Naive B cell (primary cell): Measurements from ENCODE around the gene LAMP1. TPM values are rescaled to one million over a fixed set of nuclear protein-coding genes. Genes with fewer than 3 reads are reported as not detected.
A peak's percentile ranks its signal among the peaks of the same experiment; 100 is the strongest.

Experiments
- ATAC-seq, 2 donors: fragments of 150-1000 bp; cut with Tn5 transposase; 2 replicates each; pipeline ENCODE4 v1.10.0; 2021; ENCODE audit warnings: low read depth in 2 of 2, mild to moderate bottlenecking in 2 of 2, moderate library complexity in 2 of 2
- DNase-seq: peaks from one replicate; pipeline ENCODE4 v3.0.0; 2022
- H3K27ac Mint-ChIP-seq, 6 donors: one replicate each; pipeline ENCODE4 v1.8.0; 2020 to 2022; ENCODE audit warnings: mild to moderate bottlenecking in 6 of 6, mixed read lengths in 6 of 6, moderate library complexity in 5 of 6, inconsistent platforms in 2 of 6
- H3K27me3 Mint-ChIP-seq, 3 donors: one replicate each; pipeline ENCODE4 v1.8.0; 2021 to 2022; ENCODE audit warnings: mixed read lengths in 3 of 3, mild to moderate bottlenecking in 1 of 3
- H3K36me3 Mint-ChIP-seq, 2 donors: one replicate each; pipeline ENCODE4 v1.8.0; 2020 to 2022; ENCODE audit warnings: mixed read lengths in 2 of 2, inconsistent platforms in 1 of 2, mild to moderate bottlenecking in 1 of 2
- H3K4me1 Mint-ChIP-seq, 3 donors: one replicate each; pipeline ENCODE4 v1.8.0; 2020 to 2022; ENCODE audit warnings: mixed read lengths in 3 of 3, inconsistent platforms in 1 of 3, mild to moderate bottlenecking in 1 of 3, moderate library complexity in 1 of 3
- H3K4me3 Mint-ChIP-seq, 8 donors: one replicate each; pipeline ENCODE4 v1.8.0; 2020 to 2022; ENCODE audit warnings: mild to moderate bottlenecking in 8 of 8, mixed read lengths in 8 of 8, moderate library complexity in 8 of 8, inconsistent platforms in 2 of 8
- H3K9me3 Mint-ChIP-seq, 7 donors: one replicate each; pipeline ENCODE4 v1.8.0; 2020 to 2022; ENCODE audit warnings: mixed read lengths in 7 of 7, mild to moderate bottlenecking in 5 of 7, inconsistent platforms in 2 of 7, moderate library complexity in 1 of 7
- polyA plus RNA-seq, 6 donors: library from polyadenylated mRNA; unstranded; fragments of 300-500 nt; fragmentation: Illumina TruSeq; gene quantifications; one replicate each; pipeline ENCODE4 v1.2.3, GENCODE V29; 2021; ENCODE audit warnings: low read depth in 6 of 6

The LAMP1 gene
- polyA plus RNA-seq, 6 donors from 2014 or later = 18.5 to 24.3 (median 19.9) TPM

DNA sequence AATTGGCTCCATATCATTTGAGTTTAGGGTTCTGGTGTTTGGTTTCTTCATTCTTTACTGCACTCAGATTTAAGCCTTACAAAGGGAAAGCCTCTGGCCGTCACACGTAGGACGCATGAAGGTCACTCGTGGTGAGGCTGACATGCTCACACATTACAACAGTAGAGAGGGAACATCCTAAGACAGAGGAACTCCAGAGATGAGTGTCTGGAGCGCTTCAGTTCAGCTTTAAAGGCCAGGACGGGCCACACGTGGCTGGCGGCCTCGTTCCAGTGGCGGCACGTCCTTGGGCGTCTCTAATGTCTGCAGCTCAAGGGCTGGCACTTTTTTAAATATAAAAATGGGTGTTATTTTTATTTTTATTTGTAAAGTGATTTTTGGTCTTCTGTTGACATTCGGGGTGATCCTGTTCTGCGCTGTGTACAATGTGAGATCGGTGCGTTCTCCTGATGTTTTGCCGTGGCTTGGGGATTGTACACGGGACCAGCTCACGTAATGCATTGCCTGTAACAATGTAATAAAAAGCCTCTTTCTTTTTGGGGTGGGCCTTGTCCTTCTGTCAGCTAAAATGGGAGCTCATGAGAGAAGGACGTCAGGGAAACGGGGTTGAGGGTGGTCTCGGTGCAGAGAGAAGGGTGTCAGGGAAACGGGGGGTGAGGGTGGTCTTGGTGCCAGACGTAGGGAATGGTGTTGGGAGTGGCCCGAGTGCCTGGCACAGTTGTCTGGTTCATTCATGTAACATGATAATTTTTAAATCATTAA, 26.0 kb downstream of the LAMP1 start:
- ATAC-seq (no peak), DNase-seq (no peak)
- Mint-ChIP-seq H3K27me3 (no peaks in the 10 kb centered on the region), H3K27ac (peak overlapping the region in 3 of 6 donors; percentile 7 to 41 (median 17)), H3K36me3 (peaks cover 31 to 34% of the 10 kb centered on the region in 2 donors), H3K4me3 (peak overlapping the region in 1 of 8 donors; percentile 6), H3K9me3 (peaks cover 0 to 3% (median 0%) of the 10 kb centered on the region in 7 donors), H3K4me1 (peaks cover 0 to 2% (median 0%) of the 10 kb centered on the region in 3 donors)

DNA sequence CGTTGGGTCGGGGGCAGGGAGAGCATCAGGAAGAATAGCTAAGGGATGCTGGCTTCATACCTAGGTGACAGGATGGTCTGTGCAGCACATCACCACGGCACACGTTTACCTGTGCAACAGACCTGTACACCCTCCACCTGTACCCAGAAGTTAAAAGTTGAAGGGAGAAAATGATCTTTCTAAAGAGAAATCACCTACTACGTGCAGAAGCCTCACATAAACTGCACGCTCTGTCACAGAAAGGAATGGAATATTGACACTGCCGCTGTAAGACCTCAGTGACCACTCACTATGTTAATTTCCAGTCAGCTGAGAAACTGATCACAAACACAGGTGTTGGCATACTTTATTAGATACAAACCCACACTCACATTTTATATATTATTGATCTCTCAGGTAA, 26.8 kb downstream of the LAMP1 start:
- Mint-ChIP-seq H3K9me3 (peaks cover 0 to 3% (median 0%) of the 10 kb centered on the region in 7 donors), H3K27ac (no peak overlapping the region), H3K36me3 (peaks cover 29 to 31% of the 10 kb centered on the region in 2 donors), H3K4me1 (peaks cover 0 to 3% (median 0%) of the 10 kb centered on the region in 3 donors), H3K27me3 (no peaks in the 10 kb centered on the region), H3K4me3 (no peak overlapping the region)
- no peak for DNase-seq
- ATAC-seq = no peak

DNA sequence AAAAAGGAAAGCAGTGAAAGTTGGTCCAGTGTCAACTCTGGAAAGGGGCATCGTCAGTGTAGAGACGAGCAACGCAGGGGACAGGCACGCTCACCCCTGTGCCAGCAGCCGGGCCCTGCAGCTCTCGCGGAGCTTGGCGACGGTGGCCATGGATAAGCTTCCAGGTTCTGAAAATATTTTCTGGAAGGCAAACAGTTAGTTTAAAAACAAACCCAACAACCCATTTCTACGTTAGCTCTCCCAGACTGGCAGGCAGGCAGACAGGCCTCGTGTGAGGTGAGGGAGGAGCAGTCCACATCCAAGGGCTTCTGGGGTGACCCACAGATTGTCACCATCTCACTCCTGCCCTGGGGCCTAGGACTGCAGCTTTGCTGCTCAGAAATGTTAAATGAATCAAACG, 27.4 kb downstream of the LAMP1 start:
- DNase-seq (no peak), ATAC-seq (peak in 1 of 2 donors; percentile 15)
- H3K27ac Mint-ChIP-seq = peak overlapping the region in 1 of 6 donors; percentile 72
- no peak overlapping the region for H3K4me3 Mint-ChIP-seq
- peaks cover 0 to 5% (median 0%) of the 10 kb centered on the region in 3 donors for H3K4me1 Mint-ChIP-seq
- peaks cover 0 to 3% (median 0%) of the 10 kb centered on the region in 7 donors for H3K9me3 Mint-ChIP-seq
- H3K36me3 Mint-ChIP-seq = peaks cover 29 to 31% of the 10 kb centered on the region in 2 donors
- no peaks in the 10 kb centered on the region for H3K27me3 Mint-ChIP-seq

DNA sequence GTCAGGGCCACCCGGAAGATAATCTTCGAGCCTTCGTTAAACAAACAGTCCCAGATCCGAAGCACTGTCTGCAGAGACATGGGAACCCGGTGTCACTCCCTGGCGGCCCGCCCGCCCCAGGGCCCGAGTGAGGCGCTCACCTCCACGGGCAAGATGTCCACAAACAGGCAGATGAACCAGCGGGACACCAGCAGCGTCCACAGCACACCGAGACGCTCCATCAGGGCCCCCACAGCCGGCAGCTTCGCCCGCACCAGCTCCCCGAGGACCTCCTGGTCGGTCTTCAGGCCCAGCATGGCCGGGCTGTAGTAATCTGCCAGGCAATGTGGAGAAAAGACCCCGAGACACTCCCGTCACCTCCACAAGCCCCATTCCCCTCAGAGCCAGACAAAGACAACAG, 28.7 kb downstream of the LAMP1 start:
- Mint-ChIP-seq H3K9me3 (peaks cover 0 to 3% (median 0%) of the 10 kb centered on the region in 7 donors), H3K27me3 (no peaks in the 10 kb centered on the region)
- peak in 1 of 2 donors; percentile 5 for ATAC-seq

DNA sequence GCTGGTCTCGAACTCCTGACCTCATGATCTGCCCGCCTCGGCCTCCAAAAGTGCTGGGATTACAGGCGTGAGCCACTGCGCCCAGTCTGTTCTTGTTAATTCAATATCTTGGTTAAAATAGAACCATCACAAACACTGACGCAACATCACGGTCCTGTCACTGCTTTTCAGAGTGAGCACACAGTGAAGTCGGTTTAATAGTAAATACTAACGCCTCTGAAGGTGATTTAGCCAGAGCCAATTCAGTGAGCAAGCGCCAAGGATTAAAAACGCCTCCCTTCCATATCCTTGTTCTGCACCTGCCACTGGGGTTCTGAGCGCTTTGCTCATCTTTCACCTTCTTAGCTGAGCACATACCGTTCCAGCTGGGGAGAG, 30.3 kb downstream of the LAMP1 start:
- Mint-ChIP-seq H3K36me3 (peaks cover 11 to 18% of the 10 kb centered on the region in 2 donors), H3K4me1 (peaks cover 0 to 5% (median 3%) of the 10 kb centered on the region in 3 donors), H3K4me3 (no peak overlapping the region), H3K27me3 (no peaks in the 10 kb centered on the region), H3K27ac (peak overlapping the region in 2 of 6 donors; percentile 36 to 70), H3K9me3 (peaks cover 0 to 3% (median 0%) of the 10 kb centered on the region in 7 donors)
- DNase-seq (no peak), ATAC-seq (no peak)

More for the DNA sequence above, 28.7 kb downstream of the LAMP1 start:
- Mint-ChIP-seq H3K4me1 (peaks cover 0 to 5% (median 0%) of the 10 kb centered on the region in 3 donors), H3K36me3 (peaks cover 20 to 30% of the 10 kb centered on the region in 2 donors), H3K27ac (peak overlapping the region in 3 of 6 donors; percentile 30 to 82 (median 51)), H3K4me3 (no peak overlapping the region)
- no peak for DNase-seq

DNA sequence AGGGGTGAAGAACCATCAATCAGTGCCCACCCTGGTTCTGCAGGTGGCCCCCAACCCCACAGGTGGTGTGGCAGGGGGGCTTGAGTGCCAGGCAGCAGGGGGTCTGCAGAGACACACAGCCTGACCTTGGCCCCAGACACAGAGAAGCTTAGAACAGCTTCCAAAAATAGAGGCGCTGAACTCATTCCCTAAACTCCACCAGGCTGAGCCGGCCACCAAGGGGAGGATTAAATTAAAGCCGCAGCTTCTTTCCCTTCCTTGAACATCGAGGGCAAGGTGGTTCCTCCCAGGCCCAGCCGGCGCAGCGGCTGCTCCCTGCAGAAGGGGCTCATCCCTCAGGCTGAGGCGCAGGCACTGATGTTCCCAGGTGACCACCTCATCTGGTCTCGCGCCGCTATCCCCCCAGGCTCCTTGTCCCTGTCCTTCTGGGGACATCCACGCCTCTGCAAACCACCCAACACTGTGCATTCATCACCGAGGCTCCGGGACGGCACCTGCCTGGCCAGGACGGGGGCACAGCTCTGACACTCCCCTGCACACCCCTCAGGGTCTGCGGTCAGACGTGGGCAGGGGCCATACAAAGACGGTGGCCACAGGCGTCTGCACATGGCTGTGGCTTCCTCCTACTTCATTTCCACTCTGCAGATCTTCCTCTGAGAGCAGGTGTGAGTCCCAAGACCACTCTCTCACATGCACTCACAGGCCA, 30.9 kb downstream of the LAMP1 start:
- H3K4me1 Mint-ChIP-seq = peaks cover 0 to 5% (median 4%) of the 10 kb centered on the region in 3 donors
- H3K4me3 Mint-ChIP-seq = no peak overlapping the region
- DNase-seq (no peak), ATAC-seq (no peak)
- peaks cover 8 to 14% of the 10 kb centered on the region in 2 donors for H3K36me3 Mint-ChIP-seq
- H3K27ac Mint-ChIP-seq = peak overlapping the region in 3 of 6 donors; percentile 40 to 92 (median 70)
- H3K9me3 Mint-ChIP-seq = peaks cover 0 to 3% (median 0%) of the 10 kb centered on the region in 7 donors
- no peaks in the 10 kb centered on the region for H3K27me3 Mint-ChIP-seq

DNA sequence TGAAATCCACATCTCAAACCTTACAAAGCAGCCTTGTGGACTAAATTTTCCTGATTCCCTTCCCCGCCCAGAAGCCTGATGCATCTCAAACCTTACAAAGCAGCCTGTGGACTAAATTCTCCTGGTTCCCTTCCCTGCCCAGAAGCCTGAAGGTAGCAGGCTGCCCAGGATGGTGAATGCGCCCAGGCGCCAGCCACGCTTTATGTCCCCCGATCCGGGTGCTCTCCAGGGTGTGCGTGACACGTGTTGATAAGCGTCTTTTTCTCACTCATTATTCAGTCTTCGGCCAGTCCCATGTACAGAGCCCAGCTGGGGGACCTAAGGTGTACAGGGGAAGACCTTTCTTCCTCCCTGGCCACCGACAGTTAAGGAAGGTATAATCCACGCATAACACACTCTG, 31.8 kb downstream of the LAMP1 start:
- no peak overlapping the region for H3K4me3 Mint-ChIP-seq
- ATAC-seq (no peak), DNase-seq (no peak)
- H3K9me3 Mint-ChIP-seq = no peaks in the 10 kb centered on the region
- no peaks in the 10 kb centered on the region for H3K27me3 Mint-ChIP-seq
- no peak overlapping the region for H3K27ac Mint-ChIP-seq
- H3K36me3 Mint-ChIP-seq = peaks cover 0 to 5% of the 10 kb centered on the region in 2 donors
- peaks cover 0 to 5% (median 4%) of the 10 kb centered on the region in 3 donors for H3K4me1 Mint-ChIP-seq

DNA sequence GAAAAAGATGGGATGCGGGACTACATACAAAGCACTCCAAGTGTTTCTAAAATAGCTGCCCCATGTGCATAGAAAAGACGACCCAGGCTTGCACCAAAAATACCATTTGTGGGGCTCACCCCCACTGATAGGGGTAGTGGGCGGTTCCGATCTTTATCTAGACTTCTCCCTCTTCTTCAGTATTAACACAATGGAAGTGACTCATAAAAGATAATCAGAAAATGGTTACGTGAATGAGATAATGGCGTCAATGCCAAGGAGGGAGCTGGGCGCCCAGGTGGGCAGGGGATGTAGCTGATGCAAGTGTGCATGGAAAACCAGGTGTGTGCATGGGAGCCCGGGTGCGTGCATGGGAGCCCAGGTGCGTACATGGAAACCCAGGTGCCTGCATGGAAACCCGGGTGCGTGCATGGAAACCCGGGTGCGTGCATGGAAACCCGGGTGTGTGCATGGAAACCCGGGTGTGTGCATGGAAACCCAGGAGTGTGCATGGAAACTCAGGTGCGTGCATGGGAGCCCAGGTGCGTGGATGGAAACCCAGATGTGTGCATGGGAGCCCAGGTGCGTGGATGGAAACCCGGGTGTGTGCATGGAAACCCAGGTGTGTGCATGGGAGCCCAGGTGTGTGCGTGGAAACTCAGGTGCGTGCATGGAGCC, 32.7 kb downstream of the LAMP1 start:
- H3K36me3 Mint-ChIP-seq = no peaks in the 10 kb centered on the region
- no peak for ATAC-seq
- H3K27me3 Mint-ChIP-seq = no peaks in the 10 kb centered on the region
- DNase-seq = no peak
- no peaks in the 10 kb centered on the region for H3K9me3 Mint-ChIP-seq
- H3K4me3 Mint-ChIP-seq = no peak overlapping the region
- peak overlapping the region in 1 of 6 donors; percentile 41 for H3K27ac Mint-ChIP-seq
- H3K4me1 Mint-ChIP-seq = peaks cover 0 to 5% (median 4%) of the 10 kb centered on the region in 3 donors

DNA sequence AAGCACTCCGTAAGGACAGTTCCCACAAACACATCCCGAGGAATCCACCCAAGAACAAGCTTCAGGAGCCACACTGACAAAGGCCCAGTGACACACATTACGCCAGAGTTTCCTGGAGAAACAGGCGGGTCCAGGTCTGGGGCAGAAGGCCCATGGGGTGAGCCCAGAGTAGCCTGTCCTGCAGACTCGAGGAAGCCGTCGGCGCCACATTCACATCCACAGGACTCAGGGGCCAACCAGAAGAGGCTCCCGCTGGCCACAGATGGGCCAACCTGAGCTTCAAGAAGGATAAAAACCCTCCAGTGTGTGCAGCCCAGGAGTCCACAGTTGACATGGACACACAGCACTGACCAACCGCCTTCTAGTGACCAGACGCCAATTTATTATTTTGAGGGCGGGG, 35.6 kb downstream of the LAMP1 start:
- Mint-ChIP-seq H3K4me3 (peak overlapping the region in 1 of 8 donors; percentile 42), H3K27ac (no peak overlapping the region), H3K27me3 (peaks cover 0 to 9% (median 6%) of the 10 kb centered on the region in 3 donors), H3K4me1 (peaks cover 0 to 5% (median 4%) of the 10 kb centered on the region in 3 donors), H3K9me3 (no peaks in the 10 kb centered on the region), H3K36me3 (no peaks in the 10 kb centered on the region)
- ATAC-seq (no peak), DNase-seq (no peak)

DNA sequence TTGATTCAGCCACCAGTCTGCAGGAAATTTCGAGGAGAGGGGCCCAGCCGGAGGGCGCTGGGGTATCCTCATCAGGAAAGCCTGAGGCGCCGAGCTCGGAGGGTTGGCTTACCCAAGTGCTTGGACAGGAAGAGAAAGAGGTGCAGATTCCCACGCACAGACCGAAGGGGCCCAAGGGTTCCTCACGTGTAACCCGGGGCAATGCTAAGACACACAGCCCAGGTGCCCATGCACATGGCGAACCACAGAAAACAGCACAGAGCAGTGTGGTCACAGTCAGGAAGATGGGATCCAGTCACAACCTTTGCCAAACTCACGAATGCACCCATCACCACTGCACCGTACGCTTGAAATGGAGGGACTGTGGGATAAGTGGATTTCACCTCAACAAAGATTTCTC, 36.0 kb downstream of the LAMP1 start:
- H3K36me3 Mint-ChIP-seq = no peaks in the 10 kb centered on the region
- no peak for ATAC-seq
- DNase-seq = no peak
- peaks cover 0 to 9% (median 6%) of the 10 kb centered on the region in 3 donors for H3K27me3 Mint-ChIP-seq
- H3K9me3 Mint-ChIP-seq = no peaks in the 10 kb centered on the region
- peaks cover 0 to 5% (median 4%) of the 10 kb centered on the region in 3 donors for H3K4me1 Mint-ChIP-seq
- H3K4me3 Mint-ChIP-seq = no peak overlapping the region
- H3K27ac Mint-ChIP-seq = no peak overlapping the region

DNA sequence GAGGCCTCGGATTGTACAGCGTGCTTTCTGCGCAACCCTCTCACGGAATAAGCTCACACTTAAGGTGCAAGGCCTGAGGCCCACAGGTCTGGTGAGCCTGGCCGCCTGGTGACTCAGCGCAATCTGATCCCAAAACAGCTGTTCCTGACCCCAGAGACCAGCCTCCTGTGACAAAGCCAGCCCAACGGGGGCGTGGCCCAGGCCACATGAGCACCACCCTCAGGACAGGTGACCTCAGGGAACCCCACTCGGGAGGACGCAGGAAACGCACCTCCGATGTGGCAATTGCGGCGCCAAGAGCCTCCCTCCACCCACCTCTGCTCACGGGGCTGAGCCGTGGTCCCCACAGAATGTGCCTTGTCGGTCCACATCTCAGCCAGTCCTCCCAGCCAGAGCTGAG, 40.5 kb downstream of the LAMP1 start:
- H3K27ac Mint-ChIP-seq = no peak overlapping the region

DNA sequence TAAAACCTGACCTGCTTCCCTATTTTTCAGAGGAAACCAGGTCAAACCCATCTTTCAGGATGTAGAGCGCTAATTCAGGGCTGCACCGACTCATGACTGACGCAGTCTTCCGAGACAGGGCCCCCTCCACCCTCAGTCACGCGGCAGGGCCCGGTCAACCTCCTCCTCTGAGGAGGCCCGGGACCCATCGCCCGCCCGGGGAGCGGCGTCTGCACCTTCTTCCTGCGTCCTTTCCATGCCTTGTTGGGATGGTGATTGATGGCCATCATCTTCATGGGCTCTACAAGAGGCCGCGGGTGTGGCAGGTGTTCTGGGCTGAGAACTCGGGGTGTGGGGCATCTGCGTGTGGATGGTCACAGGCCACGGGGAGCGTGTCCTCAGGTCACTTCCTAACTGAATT, 40.9 kb downstream of the LAMP1 start:
- peaks cover 4 to 9% (median 6%) of the 10 kb centered on the region in 3 donors for H3K27me3 Mint-ChIP-seq
- ATAC-seq (no peak), DNase-seq (no peak)
- H3K27ac Mint-ChIP-seq = no peak overlapping the region
- no peaks in the 10 kb centered on the region for H3K4me1 Mint-ChIP-seq
- H3K9me3 Mint-ChIP-seq = no peaks in the 10 kb centered on the region
- H3K36me3 Mint-ChIP-seq = no peaks in the 10 kb centered on the region
- H3K4me3 Mint-ChIP-seq = no peak overlapping the region

More for the DNA sequence above, 40.5 kb downstream of the LAMP1 start:
- no peaks in the 10 kb centered on the region for H3K9me3 Mint-ChIP-seq
- H3K27me3 Mint-ChIP-seq = peaks cover 2 to 9% (median 6%) of the 10 kb centered on the region in 3 donors
- no peak overlapping the region for H3K4me3 Mint-ChIP-seq
- no peaks in the 10 kb centered on the region for H3K36me3 Mint-ChIP-seq
- no peak for DNase-seq
- no peaks in the 10 kb centered on the region for H3K4me1 Mint-ChIP-seq
- no peak for ATAC-seq

DNA sequence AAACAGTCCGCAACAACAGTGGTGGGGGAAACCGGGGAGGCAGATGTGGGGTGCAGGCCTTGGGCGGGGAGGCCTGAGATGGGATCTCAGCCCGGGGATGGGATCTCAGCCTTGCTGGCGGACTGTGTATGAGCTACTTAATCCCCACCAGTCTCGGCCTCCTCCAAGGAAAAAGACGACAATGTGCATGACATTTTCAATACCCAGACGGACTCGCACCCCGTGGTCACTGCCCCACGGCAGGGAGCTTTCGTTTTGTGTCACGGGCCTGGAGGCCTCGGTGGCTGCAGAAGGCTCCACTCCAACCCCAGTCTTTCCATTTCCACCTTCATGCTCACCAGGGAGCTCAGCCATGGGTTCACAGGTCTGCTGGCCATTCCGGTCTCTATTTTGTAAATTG, 41.4 kb downstream of the LAMP1 start:
- H3K27ac Mint-ChIP-seq = no peak overlapping the region
- no peak for ATAC-seq
- no peaks in the 10 kb centered on the region for H3K9me3 Mint-ChIP-seq
- no peak for DNase-seq
- H3K36me3 Mint-ChIP-seq = no peaks in the 10 kb centered on the region
- no peaks in the 10 kb centered on the region for H3K4me1 Mint-ChIP-seq
- H3K27me3 Mint-ChIP-seq = peaks cover 4 to 9% (median 6%) of the 10 kb centered on the region in 3 donors
- H3K4me3 Mint-ChIP-seq = no peak overlapping the region
